SK-N-SH treated with all-trans-retinoic acid at 6 μM for 48 hours (cell line): ENCODE measurements around the gene GARIN5A.

Source experiments
- ISL1 ChIP-seq: fragments of 250-450 bp; sonication (Bioruptor Pico); IDR thresholded peaks from 2 replicates; pipeline ENCODE4 v2.1.2; 2022; ENCODE audit warnings: mild to moderate bottlenecking, moderate library complexity
- RARB ChIP-seq: fragments of 250-450 bp; sonication (Bioruptor Pico); IDR thresholded peaks from 2 replicates; pipeline ENCODE4 v1.8.0; 2021; ENCODE audit warnings: mild to moderate bottlenecking, moderate library complexity
- TOX ChIP-seq: fragments of 250-450 bp; sonication (Bioruptor Pico); IDR thresholded peaks from 2 replicates; pipeline ENCODE4 v1.8.0; 2021; ENCODE audit warnings: mild to moderate bottlenecking, moderate library complexity, borderline replicate concordance
- ZFP3 ChIP-seq: fragments of 250-450 bp; sonication (Bioruptor Pico); IDR thresholded peaks from 2 replicates; pipeline ENCODE4 v1.5.0; 2020; ENCODE audit warnings: mild to moderate bottlenecking, moderate library complexity
- ZNF8 ChIP-seq: fragments of 450-650 bp; formaldehyde crosslinking; IDR thresholded peaks from 2 replicates; pipeline ENCODE4 v1.5.0; 2020; ENCODE audit warnings: mild to moderate bottlenecking, moderate library complexity

GRCh38 chr19:50425581-50425980 is 51.1 kb downstream of the GARIN5A start:
- TF ChIP-seq RARB (CRISPR knock-in tag) (no peak), TOX (CRISPR knock-in tag) (no peak), ZNF8 (no peak), ISL1 (CRISPR knock-in tag) (no peak), ZFP3 (CRISPR knock-in tag) (no peak)
